Sigmoid colon (tissue), 7 donors: ENCODE measurements around the gene LPP. TPM values are rescaled to one million over a fixed set of nuclear protein-coding genes. Genes with fewer than 3 reads are reported as not detected.
A peak's percentile ranks its signal among the peaks of the same experiment; 100 is the strongest.
"Not testable (repeated sequence)": the region's sequence is repeated elsewhere in the genome, so short reads cannot be mapped to it uniquely, and the experiment has no call there.

ENCODE experiments used
- DNase-seq: peaks from one replicate; pipeline ENCODE4 v3.0.0-alpha.2; 2019
- H3K27ac ChIP-seq, 4 donors: fragments of 200-600 bp; sonication (generic); one replicate each; pipeline ENCODE4 v1.5.1; 2016 to 2019; ENCODE audit warnings: mild to moderate bottlenecking in 1 of 4
- H3K27me3 ChIP-seq, 3 donors: fragments of 200-600 bp; sonication (generic); one replicate each; pipeline ENCODE4 v1.5.1; 2019; ENCODE audit warnings: mild to moderate bottlenecking in 1 of 3
- H3K36me3 ChIP-seq, 4 donors: fragments of 200-600 bp; sonication (generic); one replicate each; pipeline ENCODE4 v1.5.1; 2016 to 2019
- H3K4me1 ChIP-seq, 4 donors: fragments of 200-600 bp; sonication (generic); one replicate each; pipeline ENCODE4 v1.5.1; 2017 to 2019
- H3K4me3 ChIP-seq, 4 donors: fragments of 200-600 bp; sonication (generic); one replicate each; pipeline ENCODE4 v1.5.1; 2017 to 2019; ENCODE audit warnings: mild to moderate bottlenecking in 2 of 4, moderate library complexity in 1 of 4
- H3K9me3 ChIP-seq, 4 donors: fragments of 200-600 bp in 3 of 4; sonication (generic) in 3 of 4; one replicate each; pipeline versions ENCODE4 v1.5.1 to v1.6.1; 2013 to 2019
- EP300 ChIP-seq, 4 donors: sonication (generic); formaldehyde crosslinking; IDR thresholded peaks; one replicate each; pipeline ENCODE4 v1.6.1; 2017; ENCODE audit warnings: antibody characterized with exemption in 4 of 4
- POLR2A ChIP-seq, 2 donors: fragments of 450-650 bp; IDR thresholded peaks; one replicate each; pipeline ENCODE4 v1.6.1; 2016; ENCODE audit warnings: antibody characterized with exemption in 2 of 2, mild to moderate bottlenecking in 2 of 2, moderate library complexity in 2 of 2
- POLR2AphosphoS5 ChIP-seq, 4 donors: sonication (generic); formaldehyde crosslinking; IDR thresholded peaks; one replicate each; pipeline ENCODE4 v1.6.1; 2017; ENCODE audit warnings: antibody characterized with exemption in 4 of 4
- WGBS, 2 donors: extraction: QIAGEN DNeasy Blood & Tissue Kit; methylation state at CpG; one replicate each; pipeline ENCODE4 v1.1.7; 2013; 5-methylcytosine and 5-hydroxymethylcytosine counted together
- intact Hi-C: fragments of 100-400 bp; cut with DNase I; formaldehyde crosslinking; loops from one replicate; pipeline ENCODE4 v1.15.1; 2023
- polyA plus RNA-seq, 3 donors: library from polyadenylated mRNA; stranded (reverse); fragments of 200-250 nt; gene quantifications; one replicate each; pipeline ENCODE4 v1.2.3, GENCODE V29; 2013
- total RNA-seq, 4 donors: library from RNA; depleted of rRNA; stranded (reverse); fragments of >200 nt; gene quantifications; one replicate each; pipeline ENCODE4 v1.1.0, GENCODE V29; 2016
- TF ChIP-seq, protein P1 (sequence below), 4 experiments: fragments of 450-650 bp in 3 of 4; fragments of 200-600 bp in 1 of 4; IDR thresholded peaks; one replicate each; pipeline ENCODE4 v1.5.1; 2016 to 2019; ENCODE audit warnings: antibody characterized with exemption in 4 of 4, mild to moderate bottlenecking in 3 of 4, moderate library complexity in 2 of 4
- donor health status: healthy with polysubstance abuse.
- donor health status: Bipolar disorder and iron deficiency.
- donor health status: healthy.

LPP gene
- total and polyA plus RNA-seq, 7 donors: 5.3 to 1,773 (median 824) TPM

DNA sequence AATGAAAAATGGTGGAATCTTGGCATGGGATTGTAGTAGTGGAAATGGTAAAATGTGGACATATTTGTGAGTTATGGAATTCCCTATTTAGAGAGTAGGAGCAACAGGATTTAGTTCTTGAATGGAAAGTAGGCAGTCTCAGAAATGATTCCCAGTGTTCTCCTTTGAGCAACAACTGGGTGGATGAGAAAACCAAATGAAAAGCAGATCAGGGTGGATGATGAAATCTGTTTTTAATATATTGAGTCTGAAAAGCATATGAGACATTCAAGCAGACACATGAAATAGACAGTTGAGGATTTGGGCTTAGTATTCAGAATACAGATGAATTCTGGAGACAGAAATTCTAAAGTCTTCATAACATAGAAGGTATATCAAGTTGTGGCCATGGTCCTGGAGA is 451.3 kb downstream of the LPP start:
- no peak for TF ChIP-seq EP300 (IDR thresholded peaks at IDR 0.05)
- TF ChIP-seq POLR2A (IDR thresholded peaks at IDR 0.05): no peak
- Histone ChIP-seq H3K27me3 (no peaks in the 10 kb centered on the region), H3K36me3 (peaks cover 8 to 14% (median 14%) of the 10 kb centered on the region in 4 donors), H3K27ac (peak overlapping the region in 2 of 4 donors; percentile 5 to 9), H3K9me3 (no peaks in the 10 kb centered on the region), H3K4me3 (no peak overlapping the region), H3K4me1 (peaks cover 0 to 33% (median 20%) of the 10 kb centered on the region in 4 donors)
- DNase-seq: no peak
- intact Hi-C loops: no loop called here

DNA sequence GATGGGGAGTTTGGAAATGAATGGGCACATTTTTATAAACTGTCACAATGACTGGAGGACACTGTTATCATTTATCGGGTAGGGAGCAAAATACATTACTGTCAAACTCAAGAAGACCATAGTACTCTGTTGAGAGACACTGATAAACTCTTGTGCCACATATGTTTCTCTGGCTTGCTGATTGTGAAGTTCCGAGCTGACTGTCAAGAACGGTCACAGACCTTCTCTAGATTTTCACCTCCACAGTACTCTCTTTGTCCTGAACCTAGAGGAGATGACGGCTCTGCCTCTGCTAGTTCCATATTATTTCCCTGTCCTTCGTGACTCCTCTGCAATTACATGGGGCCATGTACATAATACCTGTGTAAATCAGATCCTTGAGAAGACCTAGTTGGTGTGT is 451.9 kb downstream of the LPP start:
- intact Hi-C loops: no loop called here
- TF ChIP-seq POLR2AphosphoS5 (IDR thresholded peaks at IDR 0.05) (peak in 1 of 4 donors; percentile 15), EP300 (IDR thresholded peaks at IDR 0.05) (no peak)

GRCh38 chr3:188607805-188608315 is 453.9 kb downstream of the LPP start:
- Histone ChIP-seq H3K36me3 (peaks cover 8 to 21% (median 18%) of the 10 kb centered on the region in 4 donors), H3K4me3 (no peak overlapping the region), H3K9me3 (no peaks in the 10 kb centered on the region), H3K27me3 (no peaks in the 10 kb centered on the region), H3K27ac (peak overlapping the region in 1 of 4 donors; percentile 40), H3K4me1 (peaks cover 0 to 40% (median 24%) of the 10 kb centered on the region in 4 donors)
- TF ChIP-seq POLR2AphosphoS5 (IDR thresholded peaks at IDR 0.05): no peak
- no peak for TF ChIP-seq EP300 (IDR thresholded peaks at IDR 0.05)
- TF ChIP-seq, protein P1, sequence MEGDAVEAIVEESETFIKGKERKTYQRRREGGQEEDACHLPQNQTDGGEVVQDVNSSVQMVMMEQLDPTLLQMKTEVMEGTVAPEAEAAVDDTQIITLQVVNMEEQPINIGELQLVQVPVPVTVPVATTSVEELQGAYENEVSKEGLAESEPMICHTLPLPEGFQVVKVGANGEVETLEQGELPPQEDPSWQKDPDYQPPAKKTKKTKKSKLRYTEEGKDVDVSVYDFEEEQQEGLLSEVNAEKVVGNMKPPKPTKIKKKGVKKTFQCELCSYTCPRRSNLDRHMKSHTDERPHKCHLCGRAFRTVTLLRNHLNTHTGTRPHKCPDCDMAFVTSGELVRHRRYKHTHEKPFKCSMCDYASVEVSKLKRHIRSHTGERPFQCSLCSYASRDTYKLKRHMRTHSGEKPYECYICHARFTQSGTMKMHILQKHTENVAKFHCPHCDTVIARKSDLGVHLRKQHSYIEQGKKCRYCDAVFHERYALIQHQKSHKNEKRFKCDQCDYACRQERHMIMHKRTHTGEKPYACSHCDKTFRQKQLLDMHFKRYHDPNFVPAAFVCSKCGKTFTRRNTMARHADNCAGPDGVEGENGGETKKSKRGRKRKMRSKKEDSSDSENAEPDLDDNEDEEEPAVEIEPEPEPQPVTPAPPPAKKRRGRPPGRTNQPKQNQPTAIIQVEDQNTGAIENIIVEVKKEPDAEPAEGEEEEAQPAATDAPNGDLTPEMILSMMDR (IDR thresholded peaks at IDR 0.05): no peak
- TF ChIP-seq POLR2A (IDR thresholded peaks at IDR 0.05): no peak
- intact Hi-C loops: no loop called here
- no peak for DNase-seq

More for the DNA sequence above, 451.9 kb downstream of the LPP start:
- WGBS, 2 donors: 92 to 96% methylated on average over 5 of the region's 5 CpGs
- no peak for DNase-seq
- H3K27me3 ChIP-seq: no peaks in the 10 kb centered on the region
- peaks cover 8 to 20% (median 18%) of the 10 kb centered on the region in 4 donors for H3K36me3 ChIP-seq
- H3K27ac ChIP-seq: peak overlapping the region; percentile 14 to 57 (median 44)
- H3K9me3 ChIP-seq: no peaks in the 10 kb centered on the region
- H3K4me3 ChIP-seq: no peak overlapping the region
- H3K4me1 ChIP-seq: peaks cover 0 to 33% (median 20%) of the 10 kb centered on the region in 4 donors

DNA sequence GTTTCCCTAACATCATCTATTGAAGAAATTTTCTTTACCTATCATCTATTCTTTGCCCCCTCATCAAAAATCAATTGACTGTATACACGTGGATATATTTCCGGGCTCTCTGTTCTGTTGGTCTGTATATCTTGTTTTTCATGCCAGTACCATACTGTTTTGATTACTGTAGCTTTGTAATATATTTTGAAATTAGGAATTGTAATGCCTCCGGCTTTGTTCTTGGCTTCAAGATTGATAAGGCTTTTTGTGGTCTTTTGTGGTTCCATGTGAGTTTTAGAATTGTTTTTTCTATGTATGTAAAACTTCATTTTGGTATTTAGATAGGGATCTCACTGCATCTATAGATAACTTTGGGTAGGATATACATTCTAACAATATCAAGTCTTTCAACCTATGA is 454.4 kb downstream of the LPP start:
- no peak overlapping the region for H3K4me3 ChIP-seq
- DNase-seq: no peak
- peaks cover 8 to 21% (median 18%) of the 10 kb centered on the region in 4 donors for H3K36me3 ChIP-seq
- 97% methylated on average over 3 of the region's 3 CpGs for WGBS, 2 donors
- TF ChIP-seq POLR2AphosphoS5 (IDR thresholded peaks at IDR 0.05) (no peak), POLR2A (IDR thresholded peaks at IDR 0.05) (no peak), EP300 (IDR thresholded peaks at IDR 0.05) (no peak)
- TF ChIP-seq, protein P1 (IDR thresholded peaks at IDR 0.05): no peak
- intact Hi-C loops: no loop called here
- no peaks in the 10 kb centered on the region for H3K9me3 ChIP-seq
- H3K27ac ChIP-seq: no peak overlapping the region
- peaks cover 0 to 41% (median 25%) of the 10 kb centered on the region in 4 donors for H3K4me1 ChIP-seq
- no peaks in the 10 kb centered on the region for H3K27me3 ChIP-seq

DNA sequence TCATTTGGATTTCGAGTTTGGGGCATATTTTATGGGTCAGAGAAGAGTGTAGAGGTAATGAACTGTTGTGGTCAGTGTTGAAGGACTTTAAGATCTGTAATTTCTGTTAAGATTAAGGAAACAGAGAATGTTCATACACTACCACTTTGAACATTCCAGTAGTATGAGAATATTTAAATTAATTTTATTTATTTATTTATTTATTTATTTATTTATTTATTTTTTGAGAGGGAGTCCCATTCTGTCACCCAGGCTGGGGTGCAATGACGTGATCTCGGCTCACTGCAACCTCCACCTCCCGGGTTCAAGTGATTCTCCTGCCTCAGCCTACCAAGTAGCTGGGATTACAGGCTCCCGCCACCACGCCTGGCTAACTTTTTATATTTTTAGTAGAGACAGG is 459.8 kb downstream of the LPP start:
- not testable (repeated sequence) for H3K4me3 ChIP-seq, H3K27me3 ChIP-seq, DNase-seq, H3K9me3 ChIP-seq, H3K27ac ChIP-seq
- intact Hi-C loops: loop anchor here (10.0 kb wide), 1 partner anchor 869 kb away; the partner anchor contains the start of gene BCL6
- H3K36me3 ChIP-seq: peaks cover 8 to 21% (median 18%) of the 10 kb centered on the region in 4 donors
- WGBS, 2 donors: 94 to 95% methylated on average over 6 of the region's 6 CpGs
- peaks cover 0 to 29% (median 16%) of the 10 kb centered on the region in 4 donors for H3K4me1 ChIP-seq

GRCh38 chr3:188617270-188617669 is 463.3 kb downstream of the LPP start:
- Histone ChIP-seq H3K27ac (peak overlapping the region in 2 of 4 donors; percentile 44 to 55), H3K4me3 (no peak overlapping the region), H3K36me3 (peaks cover 0 to 3% (median 0%) of the 10 kb centered on the region in 4 donors), H3K4me1 (peaks cover 0 to 30% (median 19%) of the 10 kb centered on the region in 4 donors), H3K9me3 (no peaks in the 10 kb centered on the region), H3K27me3 (no peaks in the 10 kb centered on the region)
- TF ChIP-seq POLR2AphosphoS5 (IDR thresholded peaks at IDR 0.05) (no peak), EP300 (IDR thresholded peaks at IDR 0.05) (no peak), POLR2A (IDR thresholded peaks at IDR 0.05) (no peak)
- TF ChIP-seq, protein P1 (IDR thresholded peaks at IDR 0.05): no peak
- 89 to 91% methylated on average over 2 of the region's 2 CpGs for WGBS, 2 donors
- intact Hi-C loops: loop anchor here (10.0 kb wide), 1 partner anchor 872 kb away; the partner anchor contains the start of gene BCL6
- no peak for DNase-seq
